GM10248 (cell line): ENCODE measurements around the gene PLA2G4E.

Experiments used
- CTCF ChIA-PET: fragments of 300-600 bp; sonication (Branson Sonifier 250); formaldehyde crosslinking; extraction: SDS; loops from one replicate; lab custom pipeline; 2021; ENCODE audit warnings: antibody characterized with exemption; lab: Yijun Ruan, JAX
- POLR2A ChIA-PET: fragments of 350-650 bp; sonication (Branson Sonifier 250); formaldehyde crosslinking; extraction: SDS; loops from one replicate; lab custom pipeline; 2020; ENCODE audit warnings: antibody characterized with exemption; lab: Yijun Ruan, JAX
- DNase-seq: peaks from one replicate; pipeline ENCODE4 v3.0.0; 2012; ENCODE audit errors: extremely low spot score
- CTCF ChIP-seq: IDR thresholded peaks from 2 replicates; pipeline ENCODE4 v1.5.1; 2012; ENCODE audit warnings: mild to moderate bottlenecking, low read depth; ENCODE audit errors: extremely low read depth, missing control alignments, control extremely low read depth

Gene PLA2G4E

GRCh38 chr15:42036966-42037365 is 16.1 kb upstream of the PLA2G4E start:
- ChIA-PET POLR2A (no interaction called here), CTCF (interaction anchor here (0.8 to 2.2 kb wide), 4 partner anchors 10 to 47 kb away, joined by 3 to 9 read pairs (median 4); no protein-coding TSS in a partner anchor)
- no peak for DNase-seq
- TF ChIP-seq CTCF, result no peak

- TF ChIP-seq CTCF, result no peak
- ChIA-PET CTCF (interaction anchor here (1.3 to 2.2 kb wide), 3 partner anchors 10 to 48 kb away, joined by 3 to 9 read pairs (median 4); no protein-coding TSS in a partner anchor), POLR2A (no interaction called here)
- DNase-seq, result no peak
These were observed 15.5 kb upstream of the PLA2G4E start for GRCh38 chr15:42036112-42036905.

GRCh38 chr15:42035435-42035761 is 14.6 kb upstream of the PLA2G4E start:
- POLR2A ChIA-PET, result no interaction called here
- CTCF ChIA-PET, result interaction anchor here (1.4 kb wide), 1 partner anchor 49 kb away, joined by 4 read pairs; no protein-coding TSS in a partner anchor
- peak; percentile 68 for DNase-seq
- no peak for TF ChIP-seq CTCF

- ChIA-PET CTCF (interaction anchor here (0.9 to 1.4 kb wide), 2 partner anchors 45 to 50 kb away, joined by 4 to 5 read pairs; no protein-coding TSS in a partner anchor), POLR2A (no interaction called here)
These were observed 14.0 kb upstream of the PLA2G4E start for GRCh38 chr15:42034628-42035434.

GRCh38 chr15:42033214-42033873 is 12.5 kb upstream of the PLA2G4E start:
- POLR2A ChIA-PET, result no interaction called here
- DNase-seq, result no peak
- CTCF ChIA-PET, result no interaction called here
- TF ChIP-seq CTCF, result no peak

More at GRCh38 chr15:42034628-42035434, 14.0 kb upstream of the PLA2G4E start:
- DNase-seq, result peak; percentile 9
- no peak for TF ChIP-seq CTCF

- no peak for DNase-seq
- CTCF ChIA-PET, result interaction anchor here (1.4 kb wide), 1 partner anchor 43 kb away, joined by 3 read pairs; no protein-coding TSS in a partner anchor
- POLR2A ChIA-PET, result no interaction called here
These were observed 11.8 kb upstream of the PLA2G4E start for GRCh38 chr15:42032376-42033213.

More at GRCh38 chr15:42032376-42033213, 11.8 kb upstream of the PLA2G4E start:
- no peak for TF ChIP-seq CTCF
